Measurements from ENCODE around the gene ACP3. TPM values are rescaled to one million over a fixed set of nuclear protein-coding genes. Genes with fewer than 3 reads are reported as not detected.

Gene ACP3
- total RNA-seq, 1 donor from 2014 or later, result 0.43 TPM

- no peak for DNase-seq (ENCODE audit: low spot score in 2 of 2)
- no peak for TF ChIP-seq CTCF (IDR thresholded peaks at IDR 0.05)
These were observed 7.9 kb downstream of the ACP3 start for GRCh38 chr3:132325103-132325606.

GRCh38 chr3:132325634-132326033 is 8.4 kb downstream of the ACP3 start:
- H3K27ac ChIP-seq, result no peak overlapping the region
- intact Hi-C loops (cut with DNase I), result no loop called here
- no peaks in the 10 kb centered on the region for H3K9me3 ChIP-seq
- no peaks in the 10 kb centered on the region for H3K4me1 ChIP-seq
- H3K36me3 ChIP-seq, result no peaks in the 10 kb centered on the region
- no peak for DNase-seq (ENCODE audit: low spot score in 2 of 2)
- no peak overlapping the region for H3K4me3 ChIP-seq
- H3K27me3 ChIP-seq, result no peaks in the 10 kb centered on the region
- TF ChIP-seq CTCF (IDR thresholded peaks at IDR 0.05), result no peak

More at GRCh38 chr3:132325103-132325606, 7.9 kb downstream of the ACP3 start:
- Histone ChIP-seq H3K36me3 (no peaks in the 10 kb centered on the region), H3K27me3 (no peaks in the 10 kb centered on the region), H3K9me3 (no peaks in the 10 kb centered on the region), H3K27ac (no peak overlapping the region), H3K4me1 (no peaks in the 10 kb centered on the region), H3K4me3 (no peak overlapping the region)
- intact Hi-C loops (cut with DNase I), result no loop called here

- no peak for TF ChIP-seq CTCF (IDR thresholded peaks at IDR 0.05)
- Histone ChIP-seq H3K9me3 (no peaks in the 10 kb centered on the region), H3K27me3 (no peaks in the 10 kb centered on the region), H3K27ac (no peak overlapping the region), H3K36me3 (no peaks in the 10 kb centered on the region), H3K4me3 (no peak overlapping the region), H3K4me1 (no peaks in the 10 kb centered on the region)
- DNase-seq (ENCODE audit: low spot score in 2 of 2), result no peak
- intact Hi-C loops (cut with DNase I), result no loop called here
These were observed 9.0 kb downstream of the ACP3 start for GRCh38 chr3:132326251-132326650.

- Histone ChIP-seq H3K4me3 (no peak overlapping the region), H3K36me3 (no peaks in the 10 kb centered on the region), H3K27me3 (no peaks in the 10 kb centered on the region), H3K9me3 (no peaks in the 10 kb centered on the region), H3K4me1 (no peaks in the 10 kb centered on the region), H3K27ac (no peak overlapping the region)
- DNase-seq (ENCODE audit: low spot score in 2 of 2), result no peak
- intact Hi-C loops (cut with DNase I), result no loop called here
- TF ChIP-seq CTCF (IDR thresholded peaks at IDR 0.05), result no peak
These were observed 14.9 kb downstream of the ACP3 start for GRCh38 chr3:132332082-132332481.

GRCh38 chr3:132332508-132332907 is 15.3 kb downstream of the ACP3 start:
- intact Hi-C loops (cut with DNase I), result no loop called here
- no peak overlapping the region for H3K27ac ChIP-seq
- no peak for DNase-seq (ENCODE audit: low spot score in 2 of 2)

More at GRCh38 chr3:132332508-132332907, 15.3 kb downstream of the ACP3 start:
- H3K27me3 ChIP-seq, result no peaks in the 10 kb centered on the region
- no peak for TF ChIP-seq CTCF (IDR thresholded peaks at IDR 0.05)
- no peak overlapping the region for H3K4me3 ChIP-seq
- no peaks in the 10 kb centered on the region for H3K4me1 ChIP-seq
- H3K36me3 ChIP-seq, result no peaks in the 10 kb centered on the region
- no peaks in the 10 kb centered on the region for H3K9me3 ChIP-seq
